ENCODE data around the gene NAGLU.
A peak's percentile ranks its signal among the peaks of the same experiment; 100 is the strongest.

Gene NAGLU

DNA sequence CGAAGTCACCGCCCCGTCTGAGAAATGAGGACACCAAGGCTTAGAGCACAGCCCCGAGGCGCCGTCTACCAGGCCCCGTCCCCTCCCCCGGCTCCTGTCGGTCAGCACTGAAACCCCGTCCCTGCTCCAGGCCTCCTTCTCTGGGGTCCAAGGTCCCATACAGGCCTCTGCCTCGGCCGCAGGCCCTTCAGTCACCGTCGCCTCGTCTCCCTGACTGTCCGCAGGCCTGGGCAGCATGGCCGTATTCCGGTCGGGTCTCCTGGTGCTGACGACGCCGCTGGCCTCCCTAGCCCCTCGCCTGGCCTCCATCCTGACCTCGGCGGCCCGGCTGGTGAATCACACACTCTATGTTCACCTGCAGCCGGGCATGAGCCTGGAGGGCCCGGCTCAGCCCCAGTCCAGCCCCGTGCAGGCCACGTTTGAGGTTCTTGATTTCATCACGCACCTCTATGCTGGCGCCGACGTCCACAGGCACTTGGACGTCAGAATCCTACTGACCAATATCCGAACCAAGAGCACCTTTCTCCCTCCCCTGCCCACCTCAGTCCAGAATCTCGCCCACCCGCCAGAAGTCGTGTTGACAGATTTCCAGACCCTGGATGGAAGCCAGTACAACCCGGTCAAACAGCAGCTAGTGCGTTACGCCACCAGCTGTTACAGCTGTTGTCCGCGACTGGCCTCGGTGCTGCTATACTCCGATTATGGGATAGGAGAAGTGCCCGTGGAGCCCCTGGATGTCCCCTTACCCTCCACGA is 26.5 kb downstream of the NAGLU start:
- H3K27me3 ChIP-seq (ENCODE audit: control insufficient read depth in 3 of 3, insufficient read depth in 3 of 3, low read depth in 1 of 3, low read length in 3 of 3) = no peaks in the 10 kb centered on the region
- peak overlapping the region; percentile 85 for H2AFZ ChIP-seq (ENCODE audit: low read length)
- H2BK120ac ChIP-seq (ENCODE audit: low read depth, low read length) = no peak overlapping the region
- H3K4ac ChIP-seq (ENCODE audit: low read length) = no peak overlapping the region
- H3K18ac ChIP-seq (ENCODE audit: low read length) = no peak overlapping the region
- peak overlapping the region; percentile 64 for H3K27ac ChIP-seq (replicated peaks; ENCODE audit: low read length)
- no peak overlapping the region for H2BK15ac ChIP-seq (ENCODE audit: low read length)
- peak overlapping the region; percentile 41 for H2AK5ac ChIP-seq (ENCODE audit: low read depth, low read length)
- no peak overlapping the region for H4K8ac ChIP-seq (ENCODE audit: low read depth, low read length)
- H3K23ac ChIP-seq (ENCODE audit: low read depth, low read length, poor library complexity) = peak overlapping the region; percentile 57
- H4K91ac ChIP-seq (ENCODE audit: low read depth, low read length, poor library complexity) = no peak overlapping the region
- no peak overlapping the region for H2BK12ac ChIP-seq (ENCODE audit: low read length)
- peaks cover 19% of the 10 kb centered on the region for H3K79me1 ChIP-seq (ENCODE audit: low read depth, low read length)
- H3K4me3 ChIP-seq (ENCODE audit: low read length in 2 of 2) = peak overlapping the region; percentile 66 to 92
- peaks cover 12 to 14% of the 10 kb centered on the region in 2 donors for H3K4me1 ChIP-seq (ENCODE audit: control insufficient read depth in 2 of 2, insufficient read depth in 1 of 2, low read depth in 1 of 2, low read length in 2 of 2)
- no peak for DNase-seq (ENCODE audit: low spot score)
- no peak overlapping the region for H3K14ac ChIP-seq (ENCODE audit: low read length)
- H2BK5ac ChIP-seq (ENCODE audit: low read length) = peak overlapping the region; percentile 58
- H3K9me3 ChIP-seq (replicated peaks in 1 of 2; ENCODE audit: control insufficient read depth in 2 of 2, insufficient read depth in 1 of 2, low read depth in 1 of 2, low read length in 2 of 2) = no peaks in the 10 kb centered on the region
- H3K9ac ChIP-seq (ENCODE audit: low read depth, low read length, poor library complexity) = peak overlapping the region; percentile 94
- peak overlapping the region; percentile 94 for H3K4me2 ChIP-seq (ENCODE audit: insufficient read depth, low read length, poor library complexity, severe bottlenecking)
- peaks cover 21 to 34% of the 10 kb centered on the region in 2 donors for H3K36me3 ChIP-seq (replicated peaks in 1 of 2; ENCODE audit: control insufficient read depth in 2 of 2, insufficient read depth in 2 of 2, low read length in 2 of 2)
- no CpG with 5 or more reads among the region's 48 CpGs for WGBS, 2 donors (ENCODE audit: extremely low coverage in 2 of 2, insufficient read length in 2 of 2, insufficient replicate concordance in 1 of 2)

DNA sequence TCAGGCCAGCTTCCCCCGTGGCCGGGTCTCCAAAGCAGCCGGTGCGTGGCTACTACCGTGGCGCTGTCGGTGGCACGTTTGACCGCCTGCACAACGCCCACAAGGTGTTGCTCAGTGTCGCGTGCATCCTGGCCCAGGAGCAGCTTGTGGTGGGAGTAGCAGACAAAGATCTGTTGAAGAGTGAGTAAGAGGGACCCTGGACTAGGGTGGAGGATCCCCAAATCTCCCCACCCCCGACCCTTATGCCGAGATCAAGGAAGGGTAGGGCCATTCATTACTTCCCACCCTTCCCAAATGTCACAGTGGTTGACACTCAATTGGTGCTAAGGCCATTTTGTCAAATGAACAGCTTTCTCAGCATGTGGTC is 27.1 kb downstream of the NAGLU start:
- Histone ChIP-seq H2BK120ac (ENCODE audit: low read depth, low read length) (no peak overlapping the region), H3K9ac (ENCODE audit: low read depth, low read length, poor library complexity) (no peak overlapping the region), H2AK5ac (ENCODE audit: low read depth, low read length) (no peak overlapping the region), H3K4me2 (ENCODE audit: insufficient read depth, low read length, poor library complexity, severe bottlenecking) (peak overlapping the region; percentile 94), H3K9me3 (replicated peaks in 1 of 2; ENCODE audit: control insufficient read depth in 2 of 2, insufficient read depth in 1 of 2, low read depth in 1 of 2, low read length in 2 of 2) (no peaks in the 10 kb centered on the region), H3K36me3 (replicated peaks in 1 of 2; ENCODE audit: control insufficient read depth in 2 of 2, insufficient read depth in 2 of 2, low read length in 2 of 2) (peaks cover 21 to 35% of the 10 kb centered on the region in 2 donors), H3K23ac (ENCODE audit: low read depth, low read length, poor library complexity) (no peak overlapping the region), H3K4ac (ENCODE audit: low read length) (no peak overlapping the region), H3K79me1 (ENCODE audit: low read depth, low read length) (peaks cover 21% of the 10 kb centered on the region), H2AFZ (ENCODE audit: low read length) (no peak overlapping the region), H2BK15ac (ENCODE audit: low read length) (no peak overlapping the region), H3K27ac (replicated peaks; ENCODE audit: low read length) (no peak overlapping the region), H4K91ac (ENCODE audit: low read depth, low read length, poor library complexity) (no peak overlapping the region), H3K18ac (ENCODE audit: low read length) (no peak overlapping the region), H3K14ac (ENCODE audit: low read length) (no peak overlapping the region), H2BK5ac (ENCODE audit: low read length) (no peak overlapping the region), H2BK12ac (ENCODE audit: low read length) (no peak overlapping the region), H3K4me1 (ENCODE audit: control insufficient read depth in 2 of 2, insufficient read depth in 1 of 2, low read depth in 1 of 2, low read length in 2 of 2) (peaks cover 15 to 16% of the 10 kb centered on the region in 2 donors), H4K8ac (ENCODE audit: low read depth, low read length) (no peak overlapping the region), H3K27me3 (ENCODE audit: control insufficient read depth in 3 of 3, insufficient read depth in 3 of 3, low read depth in 1 of 3, low read length in 3 of 3) (no peaks in the 10 kb centered on the region), H3K4me3 (ENCODE audit: low read length in 2 of 2) (peak overlapping the region; percentile 66 to 92)
- no CpG with 5 or more reads among the region's 14 CpGs for WGBS, 2 donors (ENCODE audit: extremely low coverage in 2 of 2, insufficient read length in 2 of 2, insufficient replicate concordance in 1 of 2)
- no peak for DNase-seq (ENCODE audit: low spot score)

DNA sequence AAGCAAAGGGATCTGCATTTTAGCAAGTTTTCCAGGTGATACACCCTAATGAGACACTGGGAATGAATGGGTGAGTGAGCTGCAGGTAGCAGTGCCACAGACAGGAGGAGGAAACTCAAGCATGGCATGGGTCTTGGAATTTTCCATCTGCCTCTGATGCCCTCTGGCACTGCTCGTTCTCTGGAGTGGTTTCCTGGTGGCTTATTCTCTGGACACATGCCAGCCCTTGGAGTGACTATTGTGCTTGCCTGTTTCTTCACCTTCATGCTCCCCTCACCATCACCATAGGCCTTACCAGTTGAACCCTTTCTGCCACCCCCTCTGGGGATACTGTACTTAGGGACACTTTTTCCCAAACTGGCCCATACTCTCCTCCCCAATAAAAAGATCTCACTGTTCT is 27.5 kb downstream of the NAGLU start:
- Histone ChIP-seq H3K79me1 (ENCODE audit: low read depth, low read length) (peaks cover 22% of the 10 kb centered on the region), H2BK120ac (ENCODE audit: low read depth, low read length) (no peak overlapping the region), H3K18ac (ENCODE audit: low read length) (no peak overlapping the region), H3K4me2 (ENCODE audit: insufficient read depth, low read length, poor library complexity, severe bottlenecking) (no peak overlapping the region), H4K8ac (ENCODE audit: low read depth, low read length) (no peak overlapping the region), H3K23ac (ENCODE audit: low read depth, low read length, poor library complexity) (no peak overlapping the region), H3K9ac (ENCODE audit: low read depth, low read length, poor library complexity) (no peak overlapping the region), H2AFZ (ENCODE audit: low read length) (no peak overlapping the region), H2AK5ac (ENCODE audit: low read depth, low read length) (no peak overlapping the region), H3K27ac (replicated peaks; ENCODE audit: low read length) (no peak overlapping the region), H3K4me3 (ENCODE audit: low read length in 2 of 2) (peak overlapping the region in 1 of 2 donors; percentile 66), H2BK15ac (ENCODE audit: low read length) (no peak overlapping the region), H2BK12ac (ENCODE audit: low read length) (no peak overlapping the region), H3K14ac (ENCODE audit: low read length) (no peak overlapping the region), H4K91ac (ENCODE audit: low read depth, low read length, poor library complexity) (no peak overlapping the region), H3K4ac (ENCODE audit: low read length) (no peak overlapping the region), H3K4me1 (ENCODE audit: control insufficient read depth in 2 of 2, insufficient read depth in 1 of 2, low read depth in 1 of 2, low read length in 2 of 2) (peaks cover 15 to 16% of the 10 kb centered on the region in 2 donors), H3K9me3 (replicated peaks in 1 of 2; ENCODE audit: control insufficient read depth in 2 of 2, insufficient read depth in 1 of 2, low read depth in 1 of 2, low read length in 2 of 2) (no peaks in the 10 kb centered on the region), H3K36me3 (replicated peaks in 1 of 2; ENCODE audit: control insufficient read depth in 2 of 2, insufficient read depth in 2 of 2, low read length in 2 of 2) (peaks cover 22 to 39% of the 10 kb centered on the region in 2 donors), H3K27me3 (ENCODE audit: control insufficient read depth in 3 of 3, insufficient read depth in 3 of 3, low read depth in 1 of 3, low read length in 3 of 3) (no peaks in the 10 kb centered on the region), H2BK5ac (ENCODE audit: low read length) (no peak overlapping the region)
- DNase-seq (ENCODE audit: low spot score) = no peak
- no CpG with 5 or more reads among the region's 1 CpG for WGBS, 2 donors (ENCODE audit: extremely low coverage in 2 of 2, insufficient read length in 2 of 2, insufficient replicate concordance in 1 of 2)

DNA sequence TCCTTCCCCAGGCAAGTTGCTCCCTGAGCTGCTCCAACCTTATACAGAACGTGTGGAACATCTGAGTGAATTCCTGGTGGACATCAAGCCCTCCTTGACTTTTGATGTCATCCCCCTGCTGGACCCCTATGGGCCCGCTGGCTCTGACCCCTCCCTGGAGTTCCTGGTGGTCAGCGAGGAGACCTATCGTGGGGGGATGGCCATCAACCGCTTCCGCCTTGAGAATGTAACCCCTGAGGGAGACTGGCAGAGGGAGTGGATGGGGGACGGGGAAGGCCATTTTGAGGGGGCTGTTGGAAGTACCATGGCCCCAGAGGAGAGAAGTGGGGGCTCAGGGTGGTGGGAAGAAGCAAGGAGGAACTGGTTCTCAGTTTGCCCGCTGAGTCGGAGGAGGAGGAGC is 27.9 kb downstream of the NAGLU start:
- H3K27me3 ChIP-seq (ENCODE audit: control insufficient read depth in 3 of 3, insufficient read depth in 3 of 3, low read depth in 1 of 3, low read length in 3 of 3) = no peaks in the 10 kb centered on the region
- H3K36me3 ChIP-seq (replicated peaks in 1 of 2; ENCODE audit: control insufficient read depth in 2 of 2, insufficient read depth in 2 of 2, low read length in 2 of 2) = peaks cover 23 to 43% of the 10 kb centered on the region in 2 donors
- no CpG with 5 or more reads among the region's 9 CpGs for WGBS, 2 donors (ENCODE audit: extremely low coverage in 2 of 2, insufficient read length in 2 of 2, insufficient replicate concordance in 1 of 2)
- peaks cover 24% of the 10 kb centered on the region for H3K79me1 ChIP-seq (ENCODE audit: low read depth, low read length)
- no peak overlapping the region for H2BK12ac ChIP-seq (ENCODE audit: low read length)
- H3K4ac ChIP-seq (ENCODE audit: low read length) = no peak overlapping the region
- H3K14ac ChIP-seq (ENCODE audit: low read length) = no peak overlapping the region
- H4K8ac ChIP-seq (ENCODE audit: low read depth, low read length) = no peak overlapping the region
- peak overlapping the region in 1 of 2 donors; percentile 66 for H3K4me3 ChIP-seq (ENCODE audit: low read length in 2 of 2)
- H2BK5ac ChIP-seq (ENCODE audit: low read length) = no peak overlapping the region
- H2AK5ac ChIP-seq (ENCODE audit: low read depth, low read length) = no peak overlapping the region
- H2BK15ac ChIP-seq (ENCODE audit: low read length) = no peak overlapping the region
- no peaks in the 10 kb centered on the region for H3K9me3 ChIP-seq (replicated peaks in 1 of 2; ENCODE audit: control insufficient read depth in 2 of 2, insufficient read depth in 1 of 2, low read depth in 1 of 2, low read length in 2 of 2)
- no peak for DNase-seq (ENCODE audit: low spot score)
- H3K27ac ChIP-seq (replicated peaks; ENCODE audit: low read length) = no peak overlapping the region
- H3K4me2 ChIP-seq (ENCODE audit: insufficient read depth, low read length, poor library complexity, severe bottlenecking) = no peak overlapping the region
- no peak overlapping the region for H2BK120ac ChIP-seq (ENCODE audit: low read depth, low read length)
- H4K91ac ChIP-seq (ENCODE audit: low read depth, low read length, poor library complexity) = no peak overlapping the region
- no peak overlapping the region for H2AFZ ChIP-seq (ENCODE audit: low read length)
- no peak overlapping the region for H3K18ac ChIP-seq (ENCODE audit: low read length)
- no peak overlapping the region for H3K9ac ChIP-seq (ENCODE audit: low read depth, low read length, poor library complexity)
- no peak overlapping the region for H3K23ac ChIP-seq (ENCODE audit: low read depth, low read length, poor library complexity)
- peaks cover 15 to 16% of the 10 kb centered on the region in 2 donors for H3K4me1 ChIP-seq (ENCODE audit: control insufficient read depth in 2 of 2, insufficient read depth in 1 of 2, low read depth in 1 of 2, low read length in 2 of 2)

All from neuronal stem cell (in vitro differentiated cells).